ENCODE data around the gene GNAS.
A peak's percentile ranks its signal among the peaks of the same experiment; 100 is the strongest.

The GNAS gene

DNA sequence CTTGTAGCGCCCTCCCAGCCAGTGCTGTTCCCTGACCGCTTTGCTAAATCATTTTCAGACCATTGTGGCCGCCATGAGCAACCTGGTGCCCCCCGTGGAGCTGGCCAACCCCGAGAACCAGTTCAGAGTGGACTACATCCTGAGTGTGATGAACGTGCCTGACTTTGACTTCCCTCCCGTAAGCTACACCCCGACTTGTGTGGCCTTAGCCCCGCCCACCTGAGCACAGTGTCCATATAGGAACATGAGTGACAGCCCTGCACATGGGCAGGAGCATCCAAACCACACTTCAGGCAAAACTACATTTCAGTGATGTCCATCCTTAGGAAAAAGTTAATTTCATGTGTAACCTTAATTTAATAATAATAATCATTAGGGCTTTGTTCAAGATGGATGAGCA is 51.1 kb downstream of the GNAS start:
- CTCF ChIA-PET: no interaction called here
- POLR2A ChIA-PET: no interaction called here
- no peak for DNase-seq (ENCODE audit: extremely low spot score)
- no peak for TF ChIP-seq ELF4 (IDR thresholded peaks at IDR 0.05)
- TF ChIP-seq, protein P1, sequence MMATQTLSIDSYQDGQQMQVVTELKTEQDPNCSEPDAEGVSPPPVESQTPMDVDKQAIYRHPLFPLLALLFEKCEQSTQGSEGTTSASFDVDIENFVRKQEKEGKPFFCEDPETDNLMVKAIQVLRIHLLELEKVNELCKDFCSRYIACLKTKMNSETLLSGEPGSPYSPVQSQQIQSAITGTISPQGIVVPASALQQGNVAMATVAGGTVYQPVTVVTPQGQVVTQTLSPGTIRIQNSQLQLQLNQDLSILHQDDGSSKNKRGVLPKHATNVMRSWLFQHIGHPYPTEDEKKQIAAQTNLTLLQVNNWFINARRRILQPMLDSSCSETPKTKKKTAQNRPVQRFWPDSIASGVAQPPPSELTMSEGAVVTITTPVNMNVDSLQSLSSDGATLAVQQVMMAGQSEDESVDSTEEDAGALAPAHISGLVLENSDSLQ (IDR thresholded peaks at IDR 0.05): 0 out of 2 replicates have a peak, but pooled peaks have one; percentile 36

DNA sequence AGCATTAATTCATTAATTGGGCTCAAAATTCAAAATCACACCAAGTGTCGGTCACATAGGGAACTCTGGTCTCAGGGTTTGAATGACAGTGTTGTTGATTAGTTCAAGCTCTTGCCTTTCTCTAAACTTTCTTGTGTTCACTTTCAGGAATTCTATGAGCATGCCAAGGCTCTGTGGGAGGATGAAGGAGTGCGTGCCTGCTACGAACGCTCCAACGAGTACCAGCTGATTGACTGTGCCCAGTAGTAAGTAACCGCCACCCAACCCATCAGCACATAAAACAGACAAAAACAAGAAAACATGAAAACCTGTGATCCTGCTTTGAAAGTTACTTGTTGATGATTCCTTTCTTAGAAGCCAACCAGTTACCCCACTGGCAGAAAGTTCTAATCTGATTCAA is 52.7 kb downstream of the GNAS start:
- TF ChIP-seq ELF4 (IDR thresholded peaks at IDR 0.05) (no peak), CTBP1 (IDR thresholded peaks at IDR 0.05; ENCODE audit: borderline replicate concordance) (no peak), FOXM1 (IDR thresholded peaks at IDR 0.05; ENCODE audit: borderline replicate concordance) (no peak), FOXK2 (IDR thresholded peaks at IDR 0.05) (no peak), HDGF (IDR thresholded peaks at IDR 0.05; ENCODE audit: borderline replicate concordance) (no peak)
- no peak for DNase-seq (ENCODE audit: extremely low spot score)
- ChIA-PET CTCF (no interaction called here), POLR2A (no interaction called here)

DNA sequence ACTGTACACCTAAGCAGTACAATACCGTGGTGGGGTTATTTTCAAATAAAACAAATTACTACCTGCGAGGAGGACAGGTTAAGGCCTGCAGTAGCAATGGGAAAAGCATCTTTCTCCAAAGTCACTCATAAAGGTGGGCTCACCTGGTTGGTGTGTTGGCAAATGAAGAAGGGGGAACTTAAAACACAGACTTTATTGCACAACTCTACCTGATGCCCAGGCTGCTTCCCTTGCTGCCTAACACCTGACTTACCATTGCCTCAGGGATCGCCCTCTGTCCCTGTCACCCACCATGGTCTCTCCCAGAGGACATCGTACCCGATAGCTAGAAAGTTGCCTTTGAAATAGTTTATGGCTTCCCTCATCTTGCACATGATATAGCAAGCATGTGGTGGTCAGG is 53.6 kb downstream of the GNAS start:
- CTCF ChIA-PET: no interaction called here
- DNase-seq (ENCODE audit: extremely low spot score): no peak

DNA sequence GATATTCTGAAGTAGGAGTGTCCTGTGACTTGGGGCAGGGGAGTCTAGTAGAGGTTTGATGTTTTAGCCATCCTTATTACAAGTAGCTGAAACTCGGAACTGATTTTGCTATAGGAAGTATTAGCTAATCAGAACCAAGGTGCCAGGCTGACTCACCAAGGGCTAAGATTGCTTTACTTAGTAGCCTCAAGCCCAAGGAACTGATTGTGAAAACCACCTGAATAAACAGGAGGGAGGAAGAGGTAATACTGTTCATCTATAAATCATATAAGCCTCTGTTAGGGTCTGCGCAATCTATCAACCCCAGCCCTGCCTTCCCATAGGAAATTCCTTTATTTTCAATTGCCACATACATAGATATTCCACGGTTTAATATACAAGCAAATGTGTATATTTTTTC is 54.4 kb downstream of the GNAS start:
- no peak for TF ChIP-seq FOXM1 (IDR thresholded peaks at IDR 0.05; ENCODE audit: borderline replicate concordance)
- TF ChIP-seq L3MBTL2 (conservative IDR thresholded peaks at IDR 0.05): no peak
- no peak for TF ChIP-seq SUZ12 (IDR thresholded peaks at IDR 0.05)
- no peak for TF ChIP-seq FOXA1 (IDR thresholded peaks at IDR 0.05)
- no peak for TF ChIP-seq CTBP1 (IDR thresholded peaks at IDR 0.05; ENCODE audit: borderline replicate concordance)
- TF ChIP-seq HDGF (IDR thresholded peaks at IDR 0.05; ENCODE audit: borderline replicate concordance): no peak
- TF ChIP-seq ARNT (IDR thresholded peaks at IDR 0.05): no peak
- TF ChIP-seq FOXK2 (IDR thresholded peaks at IDR 0.05): no peak
- POLR2A ChIA-PET: interaction anchor here (1.0 kb wide), 1 partner anchor 15 kb away, joined by 3 read pairs; no protein-coding TSS in a partner anchor
- DNase-seq (ENCODE audit: extremely low spot score): no peak
- CTCF ChIA-PET: no interaction called here

More for the DNA sequence above, 53.6 kb downstream of the GNAS start:
- TF ChIP-seq FOXK2 (IDR thresholded peaks at IDR 0.05) (no peak), ARNT (IDR thresholded peaks at IDR 0.05) (no peak), LEF1 (IDR thresholded peaks at IDR 0.05; ENCODE audit: borderline replicate concordance) (no peak), ZNF384 (IDR thresholded peaks at IDR 0.05) (no peak), ELF4 (IDR thresholded peaks at IDR 0.05) (no peak), FOXM1 (IDR thresholded peaks at IDR 0.05; ENCODE audit: borderline replicate concordance) (no peak), CTBP1 (IDR thresholded peaks at IDR 0.05; ENCODE audit: borderline replicate concordance) (no peak), TARDBP (IDR thresholded peaks at IDR 0.05) (no peak), NFRKB (IDR thresholded peaks at IDR 0.05) (no peak), L3MBTL2 (conservative IDR thresholded peaks at IDR 0.05) (no peak), FOXA1 (IDR thresholded peaks at IDR 0.05) (no peak)
- TF ChIP-seq, protein P1 (IDR thresholded peaks at IDR 0.05): no peak
- POLR2A ChIA-PET: no interaction called here

DNA sequence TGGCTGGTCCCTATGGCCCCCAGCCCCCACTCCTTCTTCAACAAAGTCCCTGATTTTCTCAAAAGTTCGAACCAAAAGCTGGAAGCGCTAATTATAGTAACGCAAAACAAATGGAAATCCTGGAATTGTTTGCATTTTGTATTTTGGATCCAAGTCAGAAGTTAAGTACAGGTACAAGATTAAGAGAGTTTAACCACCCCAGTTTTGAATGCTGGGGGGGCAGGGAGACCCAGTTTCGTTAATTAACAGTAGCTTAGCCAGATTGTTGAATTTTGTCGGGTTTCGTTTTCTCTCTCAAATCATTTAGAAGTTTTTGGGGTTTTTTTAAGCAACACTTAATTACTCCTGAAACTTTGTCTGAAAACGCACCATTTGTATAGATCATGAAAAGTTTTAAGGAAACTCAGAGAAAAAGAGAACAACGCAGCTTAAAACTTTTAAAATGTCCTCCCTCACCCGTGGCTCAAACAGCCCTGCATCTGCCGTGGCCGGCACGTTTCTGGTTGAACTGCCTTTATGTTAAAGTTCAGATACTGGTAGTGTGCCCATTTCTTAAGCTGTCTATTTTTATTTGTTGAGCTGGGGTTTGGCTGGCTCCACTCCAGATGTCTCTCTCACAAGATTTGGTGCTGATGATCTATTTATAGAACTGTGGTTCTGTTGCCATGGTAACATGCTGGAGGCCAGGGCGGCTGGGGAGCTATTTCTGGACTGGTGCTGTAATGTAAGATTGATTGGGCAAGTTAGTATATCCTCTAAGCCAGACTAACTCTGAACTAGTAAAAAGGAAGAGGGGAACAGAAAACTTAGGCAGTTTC is 55.0 kb downstream of the GNAS start:
- TF ChIP-seq, protein P1 (IDR thresholded peaks at IDR 0.05): peak; percentile 71
- TF ChIP-seq SP1 (IDR thresholded peaks at IDR 0.05): no peak
- peak; percentile 75 for DNase-seq (ENCODE audit: extremely low spot score)
- POLR2A ChIA-PET: interaction anchor here (1.0 kb wide), 2 partner anchors 16 to 18 kb away, joined by 3 to 4 read pairs; no protein-coding TSS in a partner anchor
- CTCF ChIA-PET: no interaction called here

DNA sequence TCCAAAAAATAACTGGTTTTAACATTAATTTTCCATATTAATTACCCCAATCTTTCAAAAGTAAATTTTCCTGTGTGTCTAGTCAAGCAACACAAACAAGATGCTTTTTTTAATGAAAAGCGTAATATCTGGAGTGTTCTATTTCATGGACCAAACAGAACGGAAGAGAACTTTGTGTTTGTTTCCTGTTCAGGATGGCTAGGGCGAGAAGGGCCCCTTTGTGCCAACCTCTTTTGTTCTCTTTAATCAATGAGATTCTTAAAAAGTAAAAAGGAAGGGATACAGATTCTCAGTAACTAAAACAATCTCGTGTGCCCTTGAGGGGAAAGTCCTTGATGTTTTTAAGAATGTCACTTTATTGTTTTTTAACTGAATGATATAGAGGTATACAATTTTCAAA is 55.7 kb downstream of the GNAS start:
- no peak for DNase-seq (ENCODE audit: extremely low spot score)
- TF ChIP-seq FOXM1 (IDR thresholded peaks at IDR 0.05; ENCODE audit: borderline replicate concordance): no peak
- TF ChIP-seq HDGF (IDR thresholded peaks at IDR 0.05; ENCODE audit: borderline replicate concordance): no peak
- no peak for TF ChIP-seq TARDBP (IDR thresholded peaks at IDR 0.05)
- TF ChIP-seq SP1 (IDR thresholded peaks at IDR 0.05): no peak
- TF ChIP-seq FOXA1 (IDR thresholded peaks at IDR 0.05): no peak
- no peak for TF ChIP-seq ARNT (IDR thresholded peaks at IDR 0.05)
- TF ChIP-seq SUZ12 (IDR thresholded peaks at IDR 0.05): no peak
- TF ChIP-seq L3MBTL2 (conservative IDR thresholded peaks at IDR 0.05): no peak
- TF ChIP-seq NFRKB (IDR thresholded peaks at IDR 0.05): no peak
- no peak for TF ChIP-seq CTBP1 (IDR thresholded peaks at IDR 0.05; ENCODE audit: borderline replicate concordance)
- no peak for TF ChIP-seq ELF4 (IDR thresholded peaks at IDR 0.05)
- no peak for TF ChIP-seq ZNF384 (IDR thresholded peaks at IDR 0.05)
- TF ChIP-seq, protein P1 (IDR thresholded peaks at IDR 0.05): no peak
- TF ChIP-seq BHLHE40 (IDR thresholded peaks at IDR 0.05; ENCODE audit: borderline replicate concordance): no peak
- no peak for TF ChIP-seq LEF1 (IDR thresholded peaks at IDR 0.05; ENCODE audit: borderline replicate concordance)
- TF ChIP-seq FOXK2 (IDR thresholded peaks at IDR 0.05): no peak
- ChIA-PET CTCF (no interaction called here), POLR2A (interaction anchor here (1.0 kb wide), 2 partner anchors 16 to 19 kb away, joined by 3 to 4 read pairs; no protein-coding TSS in a partner anchor)
